Colonic mucosa (tissue), 4 donors: ENCODE data around the gene PTPRN2. TPM values are rescaled to one million over a fixed set of nuclear protein-coding genes. Genes with fewer than 3 reads are reported as not detected.

ENCODE experiments used
- DNase-seq: peaks from one replicate; pipeline ENCODE4 v3.0.0-alpha.2; 2020
- H3K27ac ChIP-seq: fragments of 200-600 bp; one replicate; pipeline ENCODE4 v1.8.0; 2021
- H3K27me3 ChIP-seq: fragments of 200-600 bp; one replicate; pipeline ENCODE4 v1.8.0; 2021
- H3K36me3 ChIP-seq: fragments of 200-600 bp; one replicate; pipeline ENCODE4 v1.8.0; 2021
- H3K4me1 ChIP-seq: fragments of 200-600 bp; one replicate; pipeline ENCODE4 v1.8.0; 2021; ENCODE audit warnings: mild to moderate bottlenecking
- H3K4me3 ChIP-seq: fragments of 200-600 bp; one replicate; pipeline ENCODE4 v1.8.0; 2021
- H3K9ac ChIP-seq, 2 donors: one replicate each; pipeline ENCODE4 v1.7.0; 2013; ENCODE audit warnings: control low read depth in 2 of 2, low read depth in 2 of 2, low read length in 2 of 2
- H3K9me3 ChIP-seq: fragments of 200-600 bp; one replicate; pipeline ENCODE4 v1.8.0; 2021
- CTCF ChIP-seq: fragments of 200-600 bp; IDR thresholded peaks from one replicate; pipeline ENCODE4 v1.8.0; 2022; ENCODE audit warnings: antibody characterized with exemption, mild to moderate bottlenecking
- intact Hi-C: fragments of 100-400 bp; cut with DNase I; formaldehyde crosslinking; loops from one replicate; pipeline ENCODE4 v1.14.1; 2022
- total RNA-seq, 2 donors: library from RNA; stranded (reverse); fragmentation: NEBNext Ultra II Directional in 1 of 2; extraction: Animal tissue kit (Norgen Biotek cat#: 25700) in 1 of 2; gene quantifications; one replicate each; pipeline ENCODE4 v1.2.1, GENCODE V29; 2021
- donor health status: healthy.
- donor health status: DM: no; HTN: no; CAD: no.
- donor health status: DM: no; HTN: no; CAD: no.

Gene PTPRN2
- total RNA-seq, 2 donors from 2014 or later: 14.7 to 21.6 TPM

DNA sequence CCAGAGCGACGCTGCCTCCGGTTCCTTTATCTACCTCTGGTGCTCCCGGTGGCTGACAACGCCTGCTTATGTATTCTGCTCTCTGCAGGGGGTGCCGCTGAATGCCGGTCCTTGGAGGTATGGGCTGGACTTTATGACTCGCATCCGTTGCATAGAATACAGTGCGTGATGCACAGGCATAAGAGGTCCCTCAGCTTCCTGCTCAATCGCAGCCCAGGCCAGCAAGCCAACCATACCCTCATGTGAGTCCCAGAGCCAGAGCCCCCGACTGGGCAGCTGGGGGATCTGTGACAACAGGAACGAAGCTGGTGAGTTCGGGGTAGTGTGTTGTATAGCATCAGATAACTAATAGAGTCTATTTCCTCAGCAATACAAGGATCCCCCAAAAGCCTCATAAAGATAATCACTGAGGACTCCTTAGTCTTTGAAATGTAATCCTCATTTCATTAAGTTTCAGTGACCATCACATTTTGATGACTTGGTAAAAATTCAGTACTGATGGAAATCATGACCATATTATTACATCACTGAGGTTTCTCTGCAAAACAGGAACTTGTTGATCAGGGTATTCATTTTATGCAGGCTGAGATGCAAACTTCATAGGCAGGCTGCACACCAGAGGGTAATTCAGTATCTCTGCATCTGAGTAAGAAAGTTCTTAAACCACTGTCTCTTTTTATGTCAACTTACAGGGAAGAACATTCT is 607.8 kb downstream of the PTPRN2 start:
- Histone ChIP-seq H3K9ac (no peak overlapping the region), H3K4me1 (no peaks in the 10 kb centered on the region), H3K36me3 (no peaks in the 10 kb centered on the region), H3K4me3 (no peak overlapping the region), H3K27me3 (no peaks in the 10 kb centered on the region), H3K27ac (no peak overlapping the region), H3K9me3 (no peaks in the 10 kb centered on the region)
- no peak for DNase-seq
- TF ChIP-seq CTCF: no peak
- intact Hi-C loops: no loop called here

GRCh38 chr7:157978766-157979165 is 608.9 kb downstream of the PTPRN2 start:
- no peak overlapping the region for H3K4me3 ChIP-seq
- intact Hi-C loops: no loop called here
- H3K36me3 ChIP-seq: no peaks in the 10 kb centered on the region
- no peak overlapping the region for H3K27ac ChIP-seq
- no peaks in the 10 kb centered on the region for H3K27me3 ChIP-seq
- no peaks in the 10 kb centered on the region for H3K4me1 ChIP-seq
- no peak for DNase-seq
- no peak for TF ChIP-seq CTCF
- no peak overlapping the region for H3K9ac ChIP-seq
- no peaks in the 10 kb centered on the region for H3K9me3 ChIP-seq

DNA sequence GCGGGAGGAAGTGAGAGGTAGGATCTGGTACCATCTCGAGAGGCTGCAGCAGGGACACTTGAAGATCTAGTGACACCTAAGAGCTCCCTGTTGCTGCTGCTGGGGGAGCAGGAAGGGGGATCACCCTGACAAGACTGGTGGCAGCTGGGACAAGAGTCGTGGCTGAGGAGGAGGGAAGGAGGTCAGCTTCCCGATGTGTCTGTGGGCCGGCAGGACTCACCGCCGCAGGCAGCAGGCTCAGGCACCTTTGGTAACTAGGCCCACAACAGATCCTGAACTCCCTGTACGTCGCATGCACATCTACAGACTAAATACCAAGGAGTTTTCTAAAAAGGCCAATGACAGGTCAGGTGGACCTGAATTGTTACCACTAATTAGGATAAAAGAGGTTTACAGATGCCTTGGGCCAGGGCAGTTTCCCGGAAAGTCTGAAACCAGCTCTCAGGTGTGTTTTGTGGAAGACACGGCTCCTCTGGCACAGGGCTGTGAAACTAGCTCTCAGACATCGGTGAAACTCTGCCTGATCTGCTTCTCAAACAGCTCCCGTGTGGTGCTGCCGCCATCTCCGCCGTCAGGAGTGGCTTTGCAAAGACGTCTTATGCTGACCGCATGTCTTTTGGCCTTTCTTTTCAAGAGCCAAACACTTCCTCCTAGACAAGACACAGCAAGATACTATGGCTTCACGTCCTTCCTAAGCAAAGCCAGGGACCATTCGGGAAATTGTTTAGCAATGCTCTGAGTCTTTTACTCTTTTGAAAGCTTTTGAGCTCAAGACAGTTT is 609.7 kb downstream of the PTPRN2 start:
- H3K4me3 ChIP-seq: no peak overlapping the region
- H3K36me3 ChIP-seq: no peaks in the 10 kb centered on the region
- no peak overlapping the region for H3K27ac ChIP-seq
- H3K9ac ChIP-seq: no peak overlapping the region
- TF ChIP-seq CTCF: no peak
- H3K4me1 ChIP-seq: no peaks in the 10 kb centered on the region
- intact Hi-C loops: no loop called here
- no peaks in the 10 kb centered on the region for H3K9me3 ChIP-seq
- no peak for DNase-seq
- no peaks in the 10 kb centered on the region for H3K27me3 ChIP-seq

- Histone ChIP-seq H3K4me1 (no peaks in the 10 kb centered on the region), H3K36me3 (no peaks in the 10 kb centered on the region), H3K4me3 (no peak overlapping the region), H3K27ac (no peak overlapping the region), H3K27me3 (no peaks in the 10 kb centered on the region), H3K9me3 (no peaks in the 10 kb centered on the region), H3K9ac (no peak overlapping the region)
- no peak for DNase-seq
- intact Hi-C loops: no loop called here
- TF ChIP-seq CTCF: no peak
Measured at GRCh38 chr7:157977306-157977705, 610.3 kb downstream of the PTPRN2 start.

- H3K27me3 ChIP-seq: no peaks in the 10 kb centered on the region
- no peak overlapping the region for H3K4me3 ChIP-seq
- H3K4me1 ChIP-seq: no peaks in the 10 kb centered on the region
- no peaks in the 10 kb centered on the region for H3K36me3 ChIP-seq
- intact Hi-C loops: no loop called here
- H3K9ac ChIP-seq: no peak overlapping the region
- no peaks in the 10 kb centered on the region for H3K9me3 ChIP-seq
- no peak overlapping the region for H3K27ac ChIP-seq
- DNase-seq: no peak
- TF ChIP-seq CTCF: no peak
Measured at GRCh38 chr7:157976406-157976805, 611.2 kb downstream of the PTPRN2 start.
